ENCODE data around the gene ARHGAP9.
"Not testable (repeated sequence)": the region's sequence is repeated elsewhere in the genome, so short reads cannot be mapped to it uniquely, and the experiment has no call there.

ARHGAP9 gene

GRCh38 chr12:57458665-57459054, 21.0 kb downstream of the ARHGAP9 start:
- no peak for DNase-seq (ENCODE audit: low read depth)

DNA sequence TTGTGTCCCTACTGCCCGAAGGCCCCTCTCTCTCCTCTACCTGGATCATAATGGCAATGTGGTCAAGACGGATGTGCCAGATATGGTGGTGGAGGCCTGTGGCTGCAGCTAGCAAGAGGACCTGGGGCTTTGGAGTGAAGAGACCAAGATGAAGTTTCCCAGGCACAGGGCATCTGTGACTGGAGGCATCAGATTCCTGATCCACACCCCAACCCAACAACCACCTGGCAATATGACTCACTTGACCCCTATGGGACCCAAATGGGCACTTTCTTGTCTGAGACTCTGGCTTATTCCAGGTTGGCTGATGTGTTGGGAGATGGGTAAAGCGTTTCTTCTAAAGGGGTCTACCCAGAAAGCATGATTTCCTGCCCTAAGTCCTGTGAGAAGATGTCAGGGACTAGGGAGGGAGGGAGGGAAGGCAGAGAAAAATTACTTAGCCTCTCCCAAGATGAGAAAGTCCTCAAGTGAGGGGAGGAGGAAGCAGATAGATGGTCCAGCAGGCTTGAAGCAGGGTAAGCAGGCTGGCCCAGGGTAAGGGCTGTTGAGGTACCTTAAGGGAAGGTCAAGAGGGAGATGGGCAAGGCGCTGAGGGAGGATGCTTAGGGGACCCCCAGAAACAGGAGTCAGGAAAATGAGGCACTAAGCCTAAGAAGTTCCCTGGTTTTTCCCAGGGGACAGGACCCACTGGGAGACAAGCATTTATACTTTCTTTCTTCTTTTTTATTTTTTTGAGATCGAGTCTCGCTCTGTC, 22.8 kb downstream of the ARHGAP9 start:
- no peak for DNase-seq (ENCODE audit: low read depth)

DNA sequence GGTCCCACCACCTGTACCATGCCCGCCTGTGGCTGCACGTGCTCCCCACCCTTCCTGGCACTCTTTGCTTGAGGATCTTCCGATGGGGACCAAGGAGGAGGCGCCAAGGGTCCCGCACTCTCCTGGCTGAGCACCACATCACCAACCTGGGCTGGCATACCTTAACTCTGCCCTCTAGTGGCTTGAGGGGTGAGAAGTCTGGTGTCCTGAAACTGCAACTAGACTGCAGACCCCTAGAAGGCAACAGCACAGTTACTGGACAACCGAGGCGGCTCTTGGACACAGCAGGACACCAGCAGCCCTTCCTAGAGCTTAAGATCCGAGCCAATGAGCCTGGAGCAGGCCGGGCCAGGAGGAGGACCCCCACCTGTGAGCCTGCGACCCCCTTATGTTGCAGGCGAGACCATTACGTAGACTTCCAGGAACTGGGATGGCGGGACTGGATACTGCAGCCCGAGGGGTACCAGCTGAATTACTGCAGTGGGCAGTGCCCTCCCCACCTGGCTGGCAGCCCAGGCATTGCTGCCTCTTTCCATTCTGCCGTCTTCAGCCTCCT, 23.4 kb downstream of the ARHGAP9 start:
- DNase-seq (ENCODE audit: low read depth), result no peak

- no peak for DNase-seq (ENCODE audit: low read depth)
These were observed 24.1 kb downstream of the ARHGAP9 start for GRCh38 chr12:57455374-57456144.

GRCh38 chr12:57454566-57455373, 24.9 kb downstream of the ARHGAP9 start, which contains the start of gene INHBE:
INHBE (plus strand) TSS chr12:57455307; CDS start chr12:57455537, 230 bp downstream.
- no peak for DNase-seq (ENCODE audit: low read depth)

GRCh38 chr12:57454213-57454565, 25.5 kb downstream of the ARHGAP9 start:
- DNase-seq (ENCODE audit: low read depth), result no peak

- no peak for DNase-seq (ENCODE audit: low read depth)
These were observed 26.6 kb downstream of the ARHGAP9 start for GRCh38 chr12:57452937-57453509.

GRCh38 chr12:57452181-57452936, 27.3 kb downstream of the ARHGAP9 start:
- no peak for DNase-seq (ENCODE audit: low read depth)

DNA sequence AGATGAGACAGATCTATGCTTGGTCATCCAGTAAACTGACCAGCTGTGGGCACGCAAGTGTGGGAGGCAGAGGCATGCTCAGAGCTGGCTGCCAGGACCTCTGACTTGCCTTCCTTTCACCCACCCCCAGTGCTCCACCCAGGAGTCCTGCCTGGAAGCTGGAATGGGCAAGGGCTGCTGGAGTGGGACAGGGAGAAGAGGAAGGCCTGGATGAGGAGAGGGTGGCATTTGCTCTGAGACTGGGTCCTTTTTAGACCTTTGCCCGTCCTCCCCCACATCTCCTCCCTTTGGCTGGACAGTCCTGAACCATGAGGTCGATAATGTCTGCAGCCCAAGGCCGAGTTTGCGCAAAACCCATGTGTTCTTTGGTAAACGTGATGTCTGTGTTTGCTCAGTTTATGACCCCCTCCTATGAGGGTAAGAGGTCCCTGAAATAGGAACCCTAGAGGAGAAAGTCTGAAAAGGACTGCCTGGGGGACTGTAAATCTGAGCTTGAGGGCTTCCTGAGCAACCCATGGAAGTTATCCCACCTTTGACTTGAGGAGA, 28.4 kb downstream of the ARHGAP9 start:
- no peak for DNase-seq (ENCODE audit: low read depth)

DNA sequence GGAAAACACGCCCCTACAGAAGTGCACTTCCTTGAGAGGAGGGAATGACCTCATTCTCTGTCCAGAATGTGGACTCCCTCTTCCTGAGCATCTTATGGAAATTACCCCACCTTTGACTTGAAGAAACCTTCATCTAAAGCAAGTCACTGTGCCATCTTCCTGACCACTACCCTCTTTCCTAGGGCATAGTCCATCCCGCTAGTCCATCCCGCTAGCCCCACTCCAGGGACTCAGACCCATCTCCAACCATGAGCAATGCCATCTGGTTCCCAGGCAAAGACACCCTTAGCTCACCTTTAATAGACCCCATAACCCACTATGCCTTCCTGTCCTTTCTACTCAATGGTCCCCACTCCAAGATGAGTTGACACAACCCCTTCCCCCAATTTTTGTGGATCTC, 29.6 kb downstream of the ARHGAP9 start:
- DNase-seq (ENCODE audit: low read depth), result no peak

GRCh38 chr12:57449375-57449774, 30.3 kb downstream of the ARHGAP9 start:
- no peak for DNase-seq (ENCODE audit: low read depth)

DNA sequence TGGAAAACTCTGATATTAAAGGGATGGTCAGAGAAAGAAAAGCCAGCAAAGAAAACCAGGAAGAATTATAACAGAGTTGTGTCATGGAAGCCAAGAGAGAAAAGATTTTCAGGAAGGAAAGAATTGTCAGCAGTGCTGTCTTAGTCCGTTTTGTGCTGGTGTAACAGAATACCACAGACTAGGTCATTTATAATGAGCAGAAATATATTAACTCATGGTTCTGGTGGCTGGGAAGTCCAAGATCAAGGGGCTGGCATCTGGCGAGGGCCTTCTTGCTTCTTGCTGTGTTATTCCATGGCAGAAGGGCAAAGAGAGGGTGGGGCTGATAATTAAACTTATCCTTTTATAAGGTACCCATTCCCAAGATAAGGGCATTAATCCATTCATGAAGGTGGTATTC, 31.0 kb downstream of the ARHGAP9 start:
- no peak for DNase-seq (ENCODE audit: low read depth)

DNA sequence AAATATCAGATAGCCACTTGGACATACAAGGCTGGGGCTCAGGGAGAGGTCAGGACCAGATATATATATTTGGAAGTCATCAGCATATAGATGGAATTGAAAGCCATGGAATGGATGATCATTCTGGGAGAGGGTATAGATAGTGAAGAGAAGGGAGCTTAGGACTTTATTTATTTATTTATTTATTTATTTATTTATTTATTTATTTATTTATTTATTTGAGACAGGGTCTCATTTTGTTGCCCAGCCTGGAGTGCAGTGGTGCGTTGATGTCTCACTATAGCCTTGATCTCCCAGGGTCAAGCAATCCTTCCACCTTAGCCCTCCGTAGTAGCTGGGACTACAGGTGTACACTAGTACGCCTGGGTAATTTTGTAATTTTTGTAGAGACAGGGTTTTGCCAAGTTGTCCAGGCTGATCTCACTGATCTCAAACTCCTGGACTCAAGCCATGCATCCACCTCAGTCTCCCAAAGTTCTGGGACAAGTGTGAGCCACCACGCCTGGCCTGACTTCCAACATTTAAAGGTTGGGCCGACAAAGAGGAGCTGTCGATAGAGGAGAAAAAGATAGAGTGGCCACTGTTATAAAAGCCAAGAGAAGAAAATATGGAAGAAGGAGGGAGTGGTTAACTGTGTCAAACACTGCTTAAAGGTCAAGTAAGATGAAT, 33.2 kb downstream of the ARHGAP9 start:
- no peak for DNase-seq (ENCODE audit: low read depth)

- DNase-seq (ENCODE audit: low read depth), result no peak
These were observed 34.9 kb downstream of the ARHGAP9 start for GRCh38 chr12:57444744-57445143.

DNA sequence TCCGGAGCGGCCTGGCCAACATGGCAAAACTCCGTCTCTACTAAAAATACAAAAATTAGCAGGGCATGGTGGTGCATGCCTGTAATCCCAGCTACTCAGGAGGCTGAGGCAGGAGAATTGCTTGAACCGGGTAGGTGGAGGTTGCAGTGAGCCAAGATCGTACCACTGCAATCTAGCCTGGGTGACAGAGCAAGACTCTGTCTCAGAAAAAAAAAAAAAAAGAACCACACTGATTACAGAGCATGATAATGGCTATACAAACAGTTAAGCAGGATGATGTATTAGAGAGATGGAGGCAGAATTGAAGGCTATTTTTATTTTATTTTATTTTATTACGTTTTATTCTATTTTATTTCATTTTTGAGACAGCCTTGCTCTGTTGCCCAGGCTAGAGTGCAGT, 35.3 kb downstream of the ARHGAP9 start:
- DNase-seq (ENCODE audit: low read depth), result not testable (repeated sequence)

DNA sequence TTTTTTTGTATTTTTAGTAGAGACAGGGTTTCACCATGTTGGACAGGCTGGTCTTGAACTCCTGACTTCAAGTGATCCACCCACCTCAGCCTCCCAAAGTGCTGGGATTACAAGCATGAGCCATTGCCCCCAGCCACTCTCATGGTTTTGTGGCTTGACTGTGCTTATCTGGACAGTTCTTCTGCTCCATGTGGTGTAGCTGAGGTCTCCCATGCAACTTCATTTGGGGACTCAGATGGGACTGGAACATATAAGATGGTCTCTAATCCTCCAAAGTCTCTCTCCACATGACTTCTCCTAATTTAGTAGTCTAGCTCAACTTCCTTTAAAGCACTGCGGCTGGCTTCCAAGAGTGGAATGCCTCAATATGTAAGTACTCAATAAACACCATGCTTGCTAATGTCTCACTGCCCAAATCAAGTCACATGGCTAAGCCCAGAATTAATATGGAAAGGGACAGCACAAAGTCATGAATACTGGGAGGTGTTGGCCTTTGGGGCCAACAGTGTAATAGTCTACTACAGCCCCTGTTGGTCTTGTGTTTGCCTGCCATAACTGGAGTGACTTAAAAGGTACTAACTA, 37.7 kb downstream of the ARHGAP9 start:
- DNase-seq (ENCODE audit: low read depth), result no peak

DNA sequence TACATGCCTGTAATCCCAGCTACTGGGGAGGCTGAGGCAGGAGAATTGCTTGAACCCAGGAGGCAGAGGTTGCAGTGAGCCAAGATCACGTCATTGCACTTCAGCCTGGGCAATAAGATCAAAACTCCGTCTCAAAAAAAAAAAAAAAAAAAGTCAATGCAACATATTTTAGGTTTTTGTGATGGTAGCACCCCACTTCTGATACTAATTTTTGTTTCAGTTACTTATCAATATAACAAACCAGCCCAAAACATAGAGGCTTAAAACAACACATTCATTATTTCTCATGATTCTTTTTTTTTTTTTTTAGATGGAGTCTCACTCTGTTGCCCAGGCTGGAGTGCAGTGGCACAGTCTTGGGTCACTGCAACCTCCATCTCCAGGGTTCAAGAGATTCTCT, 38.3 kb downstream of the ARHGAP9 start:
- DNase-seq (ENCODE audit: low read depth), result not testable (repeated sequence)

- DNase-seq (ENCODE audit: low read depth), result no peak
These were observed 39.9 kb downstream of the ARHGAP9 start for GRCh38 chr12:57439762-57440266.

GRCh38 chr12:57438400-57438799, 41.3 kb downstream of the ARHGAP9 start:
- DNase-seq (ENCODE audit: low read depth), result no peak

GRCh38 chr12:57435293-57435692, 44.4 kb downstream of the ARHGAP9 start:
- no peak for DNase-seq (ENCODE audit: low read depth)
